ENCODE results near the gene ZPBP2.

The ZPBP2 gene

DNA sequence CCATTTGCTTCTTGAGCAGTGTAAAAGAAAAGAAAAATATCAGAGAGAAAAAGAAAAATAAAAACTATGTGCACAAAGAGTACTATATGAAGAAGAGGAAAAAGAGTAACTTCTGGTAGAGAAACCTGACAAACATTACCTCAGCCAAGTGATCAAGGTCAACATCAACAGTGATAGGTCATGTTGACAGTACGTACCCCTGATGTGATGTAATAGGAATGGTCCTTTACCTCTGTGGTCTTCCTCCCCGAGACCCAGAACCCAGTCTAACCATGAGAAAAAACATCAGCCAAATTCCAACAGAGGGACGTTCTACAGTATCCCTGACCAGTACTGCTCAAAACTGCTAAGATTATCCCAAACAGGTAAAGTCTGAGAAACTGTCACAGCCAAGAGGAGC is 46.0 kb downstream of the ZPBP2 start:
- DNase-seq: no peak

- no peak for DNase-seq
These were observed 47.6 kb downstream of the ZPBP2 start for GRCh38 chr17:39915559-39915958.

DNA sequence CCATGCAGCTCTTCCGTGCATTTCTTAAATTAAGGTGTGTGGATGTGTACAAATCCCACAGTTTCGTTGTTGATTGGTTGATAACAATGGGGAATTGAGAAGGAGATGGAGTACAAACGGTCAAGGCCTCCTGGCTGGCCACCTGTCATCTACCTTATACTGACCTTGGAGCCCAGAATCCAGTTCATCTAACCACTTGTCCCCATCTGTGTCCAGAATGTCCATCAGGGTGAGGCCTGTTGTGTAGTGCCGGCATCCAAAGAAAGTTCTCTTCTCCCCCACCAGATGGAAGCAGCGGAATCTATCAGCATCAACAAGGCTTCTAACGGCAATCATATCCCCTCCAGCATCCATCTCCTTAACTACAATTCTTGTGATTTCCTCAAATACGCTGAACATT is 48.9 kb downstream of the ZPBP2 start:
- no peak for DNase-seq

- no peak for DNase-seq
These were observed 51.2 kb downstream of the ZPBP2 start for GRCh38 chr17:39919087-39919683.

DNA sequence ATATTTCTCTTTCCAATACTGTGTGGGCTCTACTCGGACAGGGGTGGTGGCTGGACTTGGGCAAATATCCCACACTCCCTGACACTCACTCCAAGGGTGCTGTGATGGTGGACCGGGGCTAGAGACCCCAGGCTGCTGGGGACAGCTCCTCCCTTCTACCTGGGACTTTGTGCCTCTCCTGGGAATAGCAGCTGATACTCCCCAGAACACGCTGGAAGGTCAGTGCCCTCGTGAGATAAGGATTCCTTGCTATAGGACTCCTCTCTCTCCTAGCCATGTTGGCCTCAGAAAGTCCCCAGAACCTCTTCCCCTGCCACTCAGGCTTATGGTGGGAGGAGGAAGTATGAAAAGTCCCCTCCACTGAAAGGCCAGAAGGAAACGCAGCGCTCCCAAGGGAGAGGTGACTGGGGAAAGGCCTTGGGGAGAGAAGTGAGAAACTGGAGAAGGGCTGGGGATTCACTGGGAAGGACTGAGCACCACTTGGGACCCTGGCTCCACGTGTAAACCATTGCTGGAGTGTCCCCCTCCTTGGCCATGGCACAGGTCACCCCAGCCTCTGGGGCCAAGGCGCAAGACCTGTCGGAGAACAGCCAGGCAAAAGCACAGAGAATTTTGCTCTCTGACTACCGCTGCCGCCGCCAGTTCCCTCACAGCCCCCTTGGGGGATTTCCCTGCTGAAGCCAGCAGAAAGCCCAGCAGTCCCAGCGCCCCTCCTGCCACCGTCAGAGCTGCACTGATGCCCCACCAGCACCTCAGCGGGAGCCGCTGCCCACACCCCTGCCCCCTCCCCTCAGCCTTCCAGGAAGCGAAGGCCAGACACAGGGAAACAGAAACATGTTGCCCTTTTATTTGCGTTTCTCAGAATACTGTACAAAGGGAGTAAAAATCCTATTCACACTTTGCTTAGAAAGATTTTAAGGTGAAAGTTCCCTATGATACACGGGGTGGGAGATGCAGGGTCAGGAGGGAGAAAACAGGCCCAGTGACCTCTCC is 52.5 kb downstream of the ZPBP2 start:
- peak; percentile 23 for DNase-seq

GRCh38 chr17:39921323-39921722 is 53.3 kb downstream of the ZPBP2 start:
- no peak for DNase-seq

DNA sequence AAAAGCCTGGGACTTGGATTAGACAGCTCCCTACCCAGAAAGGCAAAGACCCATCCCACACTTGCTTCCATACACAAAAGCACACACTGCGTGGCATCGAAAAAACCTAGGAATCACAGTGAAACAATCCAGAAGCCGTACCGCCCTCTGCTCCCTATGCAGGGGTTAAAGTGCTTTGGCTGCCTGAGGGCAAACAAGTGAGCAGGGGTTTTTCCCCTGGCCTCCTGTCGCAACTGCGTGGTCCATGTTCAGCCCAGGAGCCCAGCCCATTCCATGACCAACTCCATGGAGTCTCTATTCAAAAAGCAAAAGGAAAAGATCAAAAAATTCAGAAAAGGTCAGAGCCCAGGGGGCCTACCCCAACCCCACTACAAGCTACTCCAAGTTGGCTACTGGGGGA is 54.0 kb downstream of the ZPBP2 start:
- DNase-seq: no peak

GRCh38 chr17:39923230-39923629 is 55.2 kb downstream of the ZPBP2 start:
- DNase-seq: no peak

- no peak for DNase-seq
These were observed 56.1 kb downstream of the ZPBP2 start for GRCh38 chr17:39923836-39924690.

- DNase-seq: no peak
These were observed 56.7 kb downstream of the ZPBP2 start for GRCh38 chr17:39924691-39925055.

DNA sequence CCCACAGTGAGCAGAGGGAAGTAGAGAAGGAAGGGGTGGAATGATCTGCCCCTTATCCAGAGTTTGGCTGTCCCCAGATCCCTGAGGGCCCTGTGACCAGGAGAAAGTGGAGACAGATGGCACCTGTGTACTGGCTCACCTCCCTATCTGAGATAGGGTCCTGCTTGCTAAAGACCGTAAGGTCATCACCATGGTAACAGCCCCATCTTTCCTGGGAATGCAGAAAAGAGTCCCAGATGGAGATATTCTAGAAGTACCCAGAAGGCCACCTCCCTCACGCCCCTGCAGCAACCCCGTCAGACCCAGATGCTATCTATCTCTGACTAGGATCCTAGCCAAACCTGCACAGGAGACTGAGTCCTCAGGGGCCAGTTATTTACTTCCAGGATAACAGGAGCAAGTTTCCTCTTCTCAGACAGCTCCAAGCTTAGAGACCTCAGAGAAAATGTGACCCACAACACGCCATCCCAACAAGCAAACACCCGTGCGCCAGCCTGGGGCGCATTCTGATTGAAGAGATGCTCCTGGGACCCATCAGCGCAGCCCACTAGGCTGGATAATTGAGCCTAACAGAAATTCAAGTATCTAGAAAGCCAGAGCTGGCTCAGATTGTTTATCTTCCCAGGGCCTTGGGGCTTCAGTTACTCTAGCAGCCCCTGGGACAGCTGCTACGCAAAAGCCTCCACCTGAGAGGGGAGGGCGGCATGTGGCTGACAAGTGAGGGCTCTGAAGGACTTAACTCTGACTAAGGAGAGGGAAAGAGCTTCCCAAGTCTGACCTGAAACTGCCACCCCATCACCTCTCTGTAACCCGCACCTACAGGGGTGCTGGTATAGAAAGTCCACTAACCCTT is 57.5 kb downstream of the ZPBP2 start:
- no peak for DNase-seq

GRCh38 chr17:39926135-39926587 is 58.2 kb downstream of the ZPBP2 start:
- DNase-seq: no peak

DNA sequence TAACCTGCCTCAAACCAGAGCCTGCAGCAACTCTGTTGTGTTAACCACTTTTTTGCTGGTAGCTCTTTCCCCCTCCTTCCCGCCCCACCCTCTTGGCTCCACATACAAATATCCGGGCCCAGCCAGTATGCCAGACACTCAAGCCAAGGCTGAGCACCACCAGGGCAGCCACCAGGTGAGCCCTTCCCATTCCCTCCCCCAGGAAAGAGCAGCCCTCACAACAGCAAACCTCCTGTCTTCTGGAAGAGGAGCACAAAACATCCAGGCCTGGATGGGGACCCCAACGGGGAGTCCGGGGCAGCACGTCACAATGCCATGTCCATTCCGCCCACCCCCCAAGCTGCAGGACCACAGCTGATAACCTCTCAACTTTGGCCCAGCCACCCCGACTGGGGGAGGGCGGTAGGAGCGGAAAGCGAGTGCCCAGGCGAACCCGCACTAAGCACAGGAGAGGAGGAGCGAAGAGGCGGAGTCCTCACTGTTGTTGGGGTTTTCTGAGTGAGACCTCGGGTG is 58.6 kb downstream of the ZPBP2 start:
- peak; percentile 28 for DNase-seq

All from activated T-cell treated with anti-CD3 and anti-CD28 coated beads for 4 hours (primary cell).